HG03575 (cell line): ENCODE data around the gene RNF223.
"Not testable (repeated sequence)": the region's sequence is repeated elsewhere in the genome, so short reads cannot be mapped to it uniquely, and the experiment has no call there.

Source experiments
- ATAC-seq: cut with Tn5 transposase; IDR thresholded peaks from one replicate; pipeline ENCODE4 v1.9.1; 2021; ENCODE audit not compliant: unreplicated experiment, insufficient number of reproducible peaks, low FRiP score; ENCODE audit errors: extremely low read depth

RNF223 gene

GRCh38 chr1:1065265-1065939, 8.7 kb downstream of the RNF223 start:
- ATAC-seq, result no peak

GRCh38 chr1:1063945-1064831, 9.9 kb downstream of the RNF223 start:
- ATAC-seq, result no peak

- ATAC-seq, result no peak
Measured at GRCh38 chr1:1063261-1063944, 10.7 kb downstream of the RNF223 start.

GRCh38 chr1:1062348-1063163, 11.6 kb downstream of the RNF223 start:
- ATAC-seq, result no peak

- no peak for ATAC-seq
Measured at GRCh38 chr1:1061682-1062345, 12.3 kb downstream of the RNF223 start.

GRCh38 chr1:1060281-1061000, 13.7 kb downstream of the RNF223 start:
- no peak for ATAC-seq

GRCh38 chr1:1059494-1060280, 14.4 kb downstream of the RNF223 start:
- ATAC-seq, result no peak

- ATAC-seq, result no peak
Measured at GRCh38 chr1:1058921-1059493, 15.1 kb downstream of the RNF223 start.

- no peak for ATAC-seq
Measured at GRCh38 chr1:1058088-1058905, 15.8 kb downstream of the RNF223 start.

GRCh38 chr1:1057769-1058087, 16.4 kb downstream of the RNF223 start:
- not testable (repeated sequence) for ATAC-seq

- no peak for ATAC-seq
Measured at GRCh38 chr1:1055841-1056736, 18.0 kb downstream of the RNF223 start.

GRCh38 chr1:1054971-1055370, 19.1 kb downstream of the RNF223 start:
- no peak for ATAC-seq

- ATAC-seq, result no peak
Measured at GRCh38 chr1:1054099-1054700, 19.9 kb downstream of the RNF223 start.

- ATAC-seq, result no peak
Measured at GRCh38 chr1:1053682-1054081, 20.4 kb downstream of the RNF223 start.

- ATAC-seq, result no peak
Measured at GRCh38 chr1:1053022-1053421, 21.1 kb downstream of the RNF223 start.
